Suppressor macrophage (primary cell): ENCODE results near the gene HERC3.
A peak's percentile ranks its signal among the peaks of the same experiment; 100 is the strongest.
"Not testable (repeated sequence)": the region's sequence is repeated elsewhere in the genome, so short reads cannot be mapped to it uniquely, and the experiment has no call there.

Experiments used
- DNase-seq, 4 experiments: peaks; one replicate each; pipeline ENCODE4 v3.0.0-alpha.2; 2020 to 2022

The HERC3 gene

GRCh38 chr4:88609387-88609786 is 17.1 kb downstream of the HERC3 start:
- DNase-seq, result peak in 3 of 4 experiments; percentile 18 to 49 (median 44)

DNA sequence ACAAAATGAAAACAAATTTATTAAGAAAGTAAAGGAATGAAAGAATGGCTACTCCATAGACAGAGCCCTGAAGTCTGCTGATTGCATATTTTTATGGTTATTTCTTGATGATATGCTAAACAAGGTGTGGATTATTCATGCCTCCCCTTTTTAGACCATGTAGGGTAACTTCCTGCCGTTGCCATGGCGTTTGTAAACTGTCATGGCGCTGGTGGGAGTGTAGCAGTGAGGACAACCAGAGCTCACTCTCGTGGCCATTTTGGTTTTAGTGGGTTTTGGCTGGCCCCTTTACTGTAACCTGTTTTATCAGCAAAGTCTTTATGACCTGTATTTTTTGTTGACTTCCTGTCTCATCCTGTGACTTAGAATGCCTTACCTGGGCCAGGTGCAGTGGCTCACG is 17.5 kb downstream of the HERC3 start:
- DNase-seq, result not testable (repeated sequence)

- DNase-seq, result no peak
These were observed 18.5 kb downstream of the HERC3 start for GRCh38 chr4:88610771-88611170.

GRCh38 chr4:88613417-88613875 is 21.2 kb downstream of the HERC3 start:
- peak; percentile 26 to 52 (median 44) for DNase-seq

DNA sequence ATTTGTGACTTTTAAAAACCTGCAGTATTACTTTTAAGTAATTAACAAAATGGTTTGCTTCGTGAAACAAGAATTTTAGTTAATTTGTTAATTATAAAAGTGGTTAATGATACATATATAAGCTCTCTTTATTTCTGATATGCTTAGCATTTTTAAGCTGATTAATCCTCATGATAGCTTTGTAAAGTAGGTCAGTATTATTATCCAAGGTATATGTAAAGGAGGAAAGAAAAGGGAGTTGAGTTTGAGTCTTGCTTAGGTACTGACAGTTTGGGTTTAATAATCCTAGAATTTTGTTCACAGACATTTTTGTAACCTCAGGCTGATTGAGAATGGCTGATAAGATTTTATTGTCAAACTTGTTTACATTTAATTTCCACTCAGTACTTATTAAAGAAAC is 21.8 kb downstream of the HERC3 start:
- no peak for DNase-seq

- no peak for DNase-seq
These were observed 24.2 kb downstream of the HERC3 start for GRCh38 chr4:88616275-88617150.

DNA sequence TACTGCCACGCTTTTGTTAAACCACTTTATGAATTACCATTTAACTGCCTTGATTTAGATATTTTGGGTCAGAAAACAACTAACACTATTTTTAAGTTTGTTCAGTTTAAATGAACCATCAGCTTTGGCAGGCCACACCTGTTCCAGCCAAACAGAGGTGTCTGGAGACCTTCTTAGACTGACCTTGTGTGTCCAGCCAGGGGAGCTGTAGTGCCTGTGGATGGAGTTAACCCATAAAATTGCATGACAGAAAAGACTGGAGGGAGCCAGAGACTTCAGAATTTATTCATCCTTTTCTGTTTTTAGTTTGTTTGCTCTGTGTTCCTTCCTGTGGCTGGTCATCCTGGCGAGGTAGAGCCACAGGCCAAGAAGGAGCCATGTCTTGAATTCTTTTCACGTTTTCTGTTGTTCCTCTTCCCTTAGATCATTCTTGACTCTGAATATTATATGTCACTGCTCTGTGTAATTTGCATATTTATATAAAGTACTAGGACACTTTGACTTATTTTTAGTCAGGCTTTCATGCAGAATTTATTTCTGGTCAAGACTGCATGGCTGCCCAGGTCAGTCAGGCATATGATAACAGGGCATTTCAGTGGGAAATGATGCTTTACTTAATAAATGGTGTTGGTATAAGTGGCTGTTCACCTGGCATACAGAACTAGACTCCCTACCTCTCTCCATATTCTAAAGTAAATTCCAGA is 26.7 kb downstream of the HERC3 start:
- DNase-seq, result no peak

DNA sequence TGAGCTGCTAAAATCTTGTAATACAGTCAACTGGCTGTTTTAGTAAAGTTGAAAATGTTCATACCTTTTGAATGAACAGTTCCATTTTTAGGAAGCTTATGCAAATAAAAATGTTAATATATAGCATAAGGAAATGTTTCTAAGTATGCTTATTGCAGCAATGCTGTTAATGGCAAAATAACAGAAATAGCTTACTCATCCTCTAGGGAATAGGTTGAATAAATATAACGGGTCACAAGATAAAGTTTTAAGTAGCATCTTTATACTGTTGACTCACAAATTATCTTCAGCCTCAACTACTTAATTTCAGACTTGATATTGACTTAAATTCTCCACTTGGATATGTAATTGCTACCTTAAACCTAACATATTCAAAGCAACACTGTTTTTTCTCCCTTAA is 27.7 kb downstream of the HERC3 start:
- no peak for DNase-seq

GRCh38 chr4:88621763-88622327 is 29.6 kb downstream of the HERC3 start:
- no peak for DNase-seq

GRCh38 chr4:88623097-88623496 is 30.8 kb downstream of the HERC3 start:
- DNase-seq, result peak; percentile 15 to 59 (median 34)

DNA sequence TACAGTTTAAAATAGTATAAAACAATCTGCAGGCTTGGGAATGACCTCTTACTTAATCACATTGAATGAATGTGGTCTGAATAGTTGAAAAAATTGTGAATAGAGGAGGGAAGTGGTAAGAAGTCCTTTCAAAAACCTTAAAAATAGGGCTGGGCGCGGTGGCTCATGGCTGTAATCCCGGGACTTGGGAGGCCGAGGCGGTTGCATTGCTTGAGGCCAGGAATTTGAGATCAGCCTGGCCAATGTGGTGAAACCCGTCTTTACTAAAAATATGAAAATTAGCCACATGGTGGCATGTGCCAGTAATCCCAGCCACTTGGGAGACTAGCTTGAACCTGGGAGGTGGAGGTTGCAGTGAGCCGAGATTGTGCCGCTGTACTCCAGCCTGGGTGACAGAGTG is 36.5 kb downstream of the HERC3 start:
- no peak for DNase-seq

GRCh38 chr4:88629826-88630225 is 37.5 kb downstream of the HERC3 start:
- no peak for DNase-seq

DNA sequence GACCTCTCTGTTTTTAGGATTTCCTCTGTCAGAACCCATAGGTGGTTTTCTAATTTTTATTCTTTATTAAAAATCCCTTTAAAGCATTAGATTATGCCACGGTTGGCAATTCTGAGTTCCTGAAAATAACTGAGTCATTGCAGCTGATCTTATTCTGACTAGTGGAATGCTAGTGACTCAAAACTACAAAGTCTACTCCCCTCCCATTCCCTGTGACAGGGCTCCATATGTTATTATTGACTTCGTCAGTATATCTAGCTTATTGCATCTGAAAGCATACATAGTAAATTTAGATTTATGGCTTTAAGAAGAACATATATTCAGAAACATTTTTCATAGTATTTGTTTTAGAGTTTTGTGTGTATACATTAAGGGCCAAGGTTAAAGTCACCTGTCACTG is 38.5 kb downstream of the HERC3 start:
- DNase-seq, result peak; percentile 26 to 62 (median 46)

GRCh38 chr4:88643932-88644331 is 51.7 kb downstream of the HERC3 start:
- no peak for DNase-seq

- DNase-seq, result no peak
These were observed 53.7 kb downstream of the HERC3 start for GRCh38 chr4:88645994-88646393.

- DNase-seq, result no peak
These were observed 54.4 kb downstream of the HERC3 start for GRCh38 chr4:88646528-88647280.

GRCh38 chr4:88649716-88650115 is 57.4 kb downstream of the HERC3 start:
- no peak for DNase-seq

DNA sequence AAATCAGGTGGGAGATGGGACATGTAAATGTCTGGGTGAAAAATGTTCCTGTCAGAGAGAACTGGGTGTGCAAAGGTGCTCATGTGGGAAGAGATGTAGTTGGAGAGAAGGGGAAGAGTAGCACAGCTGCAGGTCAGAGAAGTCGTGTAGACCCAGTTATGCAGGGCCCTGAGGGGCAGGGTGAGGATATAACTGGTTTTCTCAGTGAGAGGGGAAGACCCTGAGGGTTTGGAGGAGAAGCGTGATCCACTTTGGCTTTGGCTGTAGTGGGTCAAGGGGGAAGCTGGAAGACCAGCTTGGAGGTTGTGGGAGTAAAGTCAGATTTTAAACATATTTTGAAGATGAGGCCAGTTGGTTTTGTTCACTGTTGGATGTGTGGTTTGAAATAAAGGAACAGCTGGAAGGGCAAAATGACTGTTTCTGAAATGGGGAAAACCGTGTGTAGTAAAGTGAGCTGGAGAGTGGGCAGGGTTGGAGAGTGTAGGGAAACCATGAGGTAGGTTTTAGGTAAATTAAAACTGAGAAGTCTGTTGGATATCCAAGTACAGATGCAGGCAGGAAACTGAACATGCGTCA is 61.2 kb downstream of the HERC3 start:
- no peak for DNase-seq

DNA sequence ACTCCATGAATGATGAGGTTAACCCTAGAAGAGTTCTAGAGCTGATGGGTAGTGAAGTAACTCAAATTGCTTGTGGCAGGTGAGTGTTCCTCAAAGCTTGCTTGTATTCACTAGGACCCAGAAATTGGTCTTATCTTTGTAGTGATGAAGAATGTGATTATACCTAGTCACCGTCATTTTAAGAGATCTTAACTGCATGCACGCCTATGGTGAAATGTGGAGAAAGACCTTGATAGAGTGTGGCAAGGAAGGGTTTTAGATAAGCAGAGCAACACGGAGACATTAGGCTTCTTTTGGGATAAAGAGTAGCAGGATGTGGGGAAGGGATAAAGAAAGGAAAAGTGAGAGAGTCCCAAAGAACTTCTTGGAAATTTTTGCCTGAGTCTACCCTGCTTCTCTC is 62.9 kb downstream of the HERC3 start:
- DNase-seq, result no peak

- DNase-seq, result peak; percentile 8 to 47 (median 38)
These were observed 67.0 kb downstream of the HERC3 start for GRCh38 chr4:88659055-88659889.

GRCh38 chr4:88659890-88660208 is 67.6 kb downstream of the HERC3 start:
- no peak for DNase-seq
